Keratinocyte (primary cell): ENCODE measurements around the gene PARD3. TPM values are rescaled to one million over a fixed set of nuclear protein-coding genes. Genes with fewer than 3 reads are reported as not detected.

Source experiments
- DNase-seq: peaks from one replicate; pipeline ENCODE4 v3.0.0-alpha.2; 2011; ENCODE audit warnings: low read depth, missing footprints, low spot score
- FAIRE-seq: peaks from 2 replicates; lab custom pipeline; 2011; peaks lifted over from hg19 to GRCh38; lab: Jason Lieb, UNC
- H2AFZ ChIP-seq: 2 replicates; pipeline ENCODE4 v1.6.0; 2012; ENCODE audit warnings: low read length, control low read depth, inconsistent platforms; ENCODE audit not compliant: control insufficient read depth
- H3K27ac ChIP-seq: 2 replicates; pipeline ENCODE4 v1.5.1; 2011; ENCODE audit warnings: low read length; ENCODE audit not compliant: control insufficient read depth, insufficient read depth
- H3K27me3 ChIP-seq: 3 replicates; pipeline ENCODE4 v1.6.0; 2011; ENCODE audit warnings: low read length; ENCODE audit not compliant: control insufficient read depth, insufficient read depth; ENCODE audit errors: extremely low read depth
- H3K36me3 ChIP-seq, 2 experiments: 2 replicates in 1 of 2; 3 replicates in 1 of 2; pipeline ENCODE4 v1.5.1; 2011; ENCODE audit warnings: low read length in 2 of 2, mild to moderate bottlenecking in 1 of 2; ENCODE audit not compliant: control insufficient read depth in 2 of 2, insufficient read depth in 2 of 2; ENCODE audit errors: extremely low read depth in 1 of 2
- H3K4me1 ChIP-seq: 3 replicates; pipeline ENCODE4 v1.5.1; 2011; ENCODE audit warnings: low read length; ENCODE audit not compliant: control insufficient read depth, insufficient read depth; ENCODE audit errors: extremely low read depth
- H3K4me2 ChIP-seq: 3 replicates; pipeline ENCODE4 v1.6.0; 2011; ENCODE audit warnings: low read depth, low read length; ENCODE audit not compliant: control insufficient read depth, insufficient read depth; ENCODE audit errors: extremely low read depth
- H3K4me3 ChIP-seq, 3 experiments: fragments of 200-600 bp in 1 of 3; sonication (generic) in 1 of 3; 2 replicates in 2 of 3; 3 replicates in 1 of 3; pipeline ENCODE4 v1.5.1; 2011 to 2016; ENCODE audit warnings: low read length in 3 of 3, mild to moderate bottlenecking in 3 of 3, control low read depth in 2 of 3, inconsistent platforms in 1 of 3, low read depth in 1 of 3, mixed read lengths in 1 of 3, mixed run types in 1 of 3, moderate library complexity in 1 of 3; ENCODE audit not compliant: control insufficient read depth in 2 of 3, insufficient read depth in 2 of 3; ENCODE audit errors: extremely low read depth in 1 of 3
- H3K79me2 ChIP-seq: 2 replicates; pipeline ENCODE4 v1.6.0; 2012; ENCODE audit warnings: low read length; ENCODE audit not compliant: control insufficient read depth, insufficient read depth
- H3K9ac ChIP-seq: 3 replicates; pipeline ENCODE4 v1.6.0; 2011; ENCODE audit warnings: low read length; ENCODE audit not compliant: control insufficient read depth, insufficient read depth; ENCODE audit errors: extremely low read depth
- H3K9me1 ChIP-seq: 3 replicates; pipeline ENCODE4 v1.6.0; 2011; ENCODE audit warnings: low read length; ENCODE audit not compliant: control insufficient read depth, insufficient read depth; ENCODE audit errors: extremely low read depth
- H3K9me3 ChIP-seq: 2 replicates; pipeline ENCODE4 v1.5.1; 2012; ENCODE audit warnings: low read depth, low read length; ENCODE audit not compliant: control insufficient read depth
- H4K20me1 ChIP-seq: 3 replicates; pipeline ENCODE4 v1.6.0; 2011; ENCODE audit warnings: low read length; ENCODE audit not compliant: control insufficient read depth, insufficient read depth; ENCODE audit errors: extremely low read depth
- EZH2 ChIP-seq: IDR thresholded peaks from one replicate; pipeline ENCODE4 v1.6.1; 2012; ENCODE audit warnings: inconsistent platforms, mild to moderate bottlenecking, low read length, moderate library complexity
- dilution Hi-C: fragments of 300-500 bp; cut with MboI; formaldehyde crosslinking; loops from one replicate; pipeline ENCODE4 v1.7.0; 2020; ENCODE audit warnings: low sequenced_read_pairs; ENCODE audit not compliant: extremely low pct_ligation_motif_present
- polyA plus RNA-seq, 5 experiments: library from polyadenylated mRNA; depleted of rRNA in 3 of 5; stranded (reverse) in 3 of 5; stranded (forward) in 1 of 5; unstranded in 1 of 5; fragments of >200 nt; gene quantifications; 1 replicate in 1 of 5; 2 replicates in 3 of 5; 3 replicates in 1 of 5; pipeline versions ENCODE4 v1.2.1 to v1.2.3, GENCODE V29; 2011 to 2012; ENCODE audit warnings: missing spikeins in 2 of 5, low read depth in 1 of 5, low replicate concordance in 1 of 5
- TF ChIP-seq, protein P1 (sequence below), 3 experiments: IDR thresholded peaks in 1 of 3; conservative IDR thresholded peaks in 1 of 3; optimal IDR thresholded peaks in 1 of 3; 2 replicates in 2 of 3; 3 replicates in 1 of 3; pipeline versions ENCODE3 to v1.5.1; 2011; ENCODE audit warnings: low read length in 3 of 3, mild to moderate bottlenecking in 3 of 3, moderate library complexity in 2 of 3, control low read depth in 1 of 3, inconsistent platforms in 1 of 3; ENCODE audit not compliant: insufficient read depth in 2 of 3; ENCODE audit errors: extremely low read depth in 1 of 3

Gene PARD3
- polyA plus RNA-seq, 1 donor (not counting 4 experiments of a cell fraction or from before 2014, with no cell fraction given) = 46.4 TPM

GRCh38 chr10:34590793-34591192, 224.3 kb downstream of the PARD3 start:
- H3K27ac ChIP-seq = no peak overlapping the region
- peaks cover 33% of the 10 kb centered on the region for H3K79me2 ChIP-seq
- DNase-seq (no peak), FAIRE-seq (no peak)
- H3K9ac ChIP-seq = no peak overlapping the region
- no peaks in the 10 kb centered on the region for H3K9me1 ChIP-seq
- no peaks in the 10 kb centered on the region for H3K36me3 ChIP-seq
- H2AFZ ChIP-seq = no peak overlapping the region
- no peak overlapping the region for H3K4me3 ChIP-seq
- no peak overlapping the region for H3K4me2 ChIP-seq
- no peak for TF ChIP-seq EZH2
- TF ChIP-seq, protein P1, sequence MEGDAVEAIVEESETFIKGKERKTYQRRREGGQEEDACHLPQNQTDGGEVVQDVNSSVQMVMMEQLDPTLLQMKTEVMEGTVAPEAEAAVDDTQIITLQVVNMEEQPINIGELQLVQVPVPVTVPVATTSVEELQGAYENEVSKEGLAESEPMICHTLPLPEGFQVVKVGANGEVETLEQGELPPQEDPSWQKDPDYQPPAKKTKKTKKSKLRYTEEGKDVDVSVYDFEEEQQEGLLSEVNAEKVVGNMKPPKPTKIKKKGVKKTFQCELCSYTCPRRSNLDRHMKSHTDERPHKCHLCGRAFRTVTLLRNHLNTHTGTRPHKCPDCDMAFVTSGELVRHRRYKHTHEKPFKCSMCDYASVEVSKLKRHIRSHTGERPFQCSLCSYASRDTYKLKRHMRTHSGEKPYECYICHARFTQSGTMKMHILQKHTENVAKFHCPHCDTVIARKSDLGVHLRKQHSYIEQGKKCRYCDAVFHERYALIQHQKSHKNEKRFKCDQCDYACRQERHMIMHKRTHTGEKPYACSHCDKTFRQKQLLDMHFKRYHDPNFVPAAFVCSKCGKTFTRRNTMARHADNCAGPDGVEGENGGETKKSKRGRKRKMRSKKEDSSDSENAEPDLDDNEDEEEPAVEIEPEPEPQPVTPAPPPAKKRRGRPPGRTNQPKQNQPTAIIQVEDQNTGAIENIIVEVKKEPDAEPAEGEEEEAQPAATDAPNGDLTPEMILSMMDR (optimal IDR thresholded peaks at IDR 0.05 in 1 of 3, IDR thresholded peaks at IDR 0.05 in 1 of 3, conservative IDR thresholded peaks at IDR 0.05 in 1 of 3; ENCODE audit: extremely low read depth in 1 of 3, insufficient read depth in 2 of 3, low read length in 3 of 3) = no peak
- dilution Hi-C loops = no loop called here
- no peaks in the 10 kb centered on the region for H4K20me1 ChIP-seq
- peaks cover 20% of the 10 kb centered on the region for H3K4me1 ChIP-seq
- no peaks in the 10 kb centered on the region for H3K27me3 ChIP-seq
- H3K9me3 ChIP-seq = no peaks in the 10 kb centered on the region

DNA sequence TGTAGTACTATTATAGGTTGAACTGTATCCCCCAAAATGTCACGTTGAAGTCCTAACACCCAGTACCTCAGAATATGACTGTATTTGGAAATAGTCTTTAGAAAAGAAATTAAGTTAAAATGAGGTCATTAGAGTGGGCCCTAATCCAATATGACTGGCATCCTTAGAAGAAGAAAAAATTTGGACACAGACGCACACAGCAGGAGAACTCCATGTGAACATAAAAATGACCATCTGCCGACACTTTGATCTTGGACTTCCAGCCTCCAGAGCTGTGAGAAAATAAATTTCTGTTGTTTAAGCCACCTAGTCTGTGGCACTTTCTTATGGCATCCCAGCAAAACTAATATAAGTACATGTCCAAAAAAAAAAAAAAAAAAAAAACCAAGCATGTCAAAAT, 225.8 kb downstream of the PARD3 start:
- H3K9me1 ChIP-seq = no peaks in the 10 kb centered on the region
- peaks cover 33% of the 10 kb centered on the region for H3K79me2 ChIP-seq
- DNase-seq (no peak), FAIRE-seq (no peak)
- TF ChIP-seq, protein P1 (optimal IDR thresholded peaks at IDR 0.05 in 1 of 3, IDR thresholded peaks at IDR 0.05 in 1 of 3, conservative IDR thresholded peaks at IDR 0.05 in 1 of 3; ENCODE audit: extremely low read depth in 1 of 3, insufficient read depth in 2 of 3, low read length in 3 of 3) = no peak
- TF ChIP-seq EZH2 = no peak
- H3K36me3 ChIP-seq = no peaks in the 10 kb centered on the region
- dilution Hi-C loops = no loop called here
- H4K20me1 ChIP-seq = no peaks in the 10 kb centered on the region
- no peak overlapping the region for H3K27ac ChIP-seq
- H3K4me2 ChIP-seq = no peak overlapping the region
- H3K9ac ChIP-seq = no peak overlapping the region
- no peak overlapping the region for H2AFZ ChIP-seq
- H3K4me1 ChIP-seq = peaks cover 29% of the 10 kb centered on the region
- H3K4me3 ChIP-seq = no peak overlapping the region
- no peaks in the 10 kb centered on the region for H3K27me3 ChIP-seq
- no peaks in the 10 kb centered on the region for H3K9me3 ChIP-seq
